Measurements from ENCODE around the gene GRHL3. TPM values are rescaled to one million over a fixed set of nuclear protein-coding genes. Genes with fewer than 3 reads are reported as not detected.
"Not testable (repeated sequence)": the region's sequence is repeated elsewhere in the genome, so short reads cannot be mapped to it uniquely, and the experiment has no call there.

GRHL3 gene
- total RNA-seq, 1 donor = not detected

- H3K4me3 ChIP-seq (ENCODE audit: low read depth, low read length) = no peak overlapping the region
- no peak for DNase-seq (ENCODE audit: low read depth)
- no peak for TF ChIP-seq CTCF (IDR thresholded peaks at IDR 0.05; ENCODE audit: insufficient read depth, low read length)
Measured at GRCh38 chr1:24286246-24287010, 32.7 kb upstream of the GRHL3 start.

GRCh38 chr1:24287779-24288178, 31.4 kb upstream of the GRHL3 start:
- not testable (repeated sequence) for H3K4me3 ChIP-seq (ENCODE audit: low read depth, low read length); DNase-seq (ENCODE audit: low read depth)

- no peak overlapping the region for H3K4me3 ChIP-seq (ENCODE audit: low read depth, low read length)
- TF ChIP-seq CTCF (IDR thresholded peaks at IDR 0.05; ENCODE audit: insufficient read depth, low read length) = no peak
- no peak for DNase-seq (ENCODE audit: low read depth)
Measured at GRCh38 chr1:24288479-24288878, 30.7 kb upstream of the GRHL3 start.

- no peak for TF ChIP-seq CTCF (IDR thresholded peaks at IDR 0.05; ENCODE audit: insufficient read depth, low read length)
- H3K4me3 ChIP-seq (ENCODE audit: low read depth, low read length) = no peak overlapping the region
- peak; percentile 90 for DNase-seq (ENCODE audit: low read depth)
Measured at GRCh38 chr1:24289937-24290595, 29.1 kb upstream of the GRHL3 start.

- no peak for DNase-seq (ENCODE audit: low read depth)
- H3K4me3 ChIP-seq (ENCODE audit: low read depth, low read length) = no peak overlapping the region
- no peak for TF ChIP-seq CTCF (IDR thresholded peaks at IDR 0.05; ENCODE audit: insufficient read depth, low read length)
Measured at GRCh38 chr1:24290933-24291487, 28.1 kb upstream of the GRHL3 start.

GRCh38 chr1:24292103-24292502, 27.1 kb upstream of the GRHL3 start:
- H3K4me3 ChIP-seq (ENCODE audit: low read depth, low read length) = no peak overlapping the region
- TF ChIP-seq CTCF (IDR thresholded peaks at IDR 0.05; ENCODE audit: insufficient read depth, low read length) = no peak
- no peak for DNase-seq (ENCODE audit: low read depth)

- no peak for DNase-seq (ENCODE audit: low read depth)
- TF ChIP-seq CTCF (IDR thresholded peaks at IDR 0.05; ENCODE audit: insufficient read depth, low read length) = no peak
- H3K4me3 ChIP-seq (ENCODE audit: low read depth, low read length) = no peak overlapping the region
Measured at GRCh38 chr1:24292887-24293286, 26.3 kb upstream of the GRHL3 start.
